DND-41 (cell line): Measurements from ENCODE around the gene ZBTB8A.

ENCODE experiments used
- CTCF ChIP-seq: IDR thresholded peaks from 2 replicates; pipeline ENCODE4 v1.5.1; 2012; ENCODE audit warnings: borderline replicate concordance, low read length, moderate library complexity, mild to moderate bottlenecking; ENCODE audit not compliant: poor library complexity, severe bottlenecking; ENCODE audit errors: extremely low read depth
- EZH2 ChIP-seq: IDR thresholded peaks from 3 replicates; pipeline ENCODE4 v1.6.1; 2012; ENCODE audit warnings: borderline replicate concordance, low read depth, mild to moderate bottlenecking, moderate library complexity, low read length, inconsistent platforms; ENCODE audit not compliant: severe bottlenecking

DNA sequence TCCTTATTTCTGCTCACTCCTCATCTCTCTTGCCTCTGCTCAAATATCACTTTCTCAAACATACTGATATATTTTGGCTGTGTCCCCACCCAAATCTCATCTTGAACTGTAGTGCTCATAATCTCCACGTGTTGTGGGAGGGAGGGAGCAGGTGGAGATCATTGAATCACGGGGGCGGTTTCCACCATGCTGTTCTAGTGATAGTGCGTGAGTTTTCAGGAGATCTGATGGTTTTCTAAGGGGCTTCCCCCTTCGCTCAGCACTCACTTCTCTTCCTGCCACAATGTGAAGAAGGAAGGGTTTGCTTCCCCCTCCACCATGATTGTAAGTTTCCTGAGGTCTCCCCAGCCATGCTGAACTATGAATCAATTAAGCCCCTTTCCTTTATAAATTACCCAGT, 84.5 kb downstream of the ZBTB8A start:
- TF ChIP-seq CTCF = no peak
- no peak for TF ChIP-seq EZH2
